ENCODE data around the gene ERP44.

GRCh38 chr9:100057624-100058023 lies 41.2 kb downstream of the ERP44 start:
- TF ChIP-seq SMC3 (IDR thresholded peaks at IDR 0.05; ENCODE audit: low read depth, low read length) (no peak), EP300 (IDR thresholded peaks at IDR 0.05; ENCODE audit: borderline replicate concordance in 1 of 2, low read depth in 1 of 2, low read length in 1 of 2) (no peak), CTCF (IDR thresholded peaks at IDR 0.05) (no peak)

All from SK-N-SH (cell line).